ENCODE data around the gene SORCS1. TPM values are rescaled to one million over a fixed set of nuclear protein-coding genes. Genes with fewer than 3 reads are reported as not detected.

Gene SORCS1
- total RNA-seq, 1 experiment from 2014 or later = not detected

DNA sequence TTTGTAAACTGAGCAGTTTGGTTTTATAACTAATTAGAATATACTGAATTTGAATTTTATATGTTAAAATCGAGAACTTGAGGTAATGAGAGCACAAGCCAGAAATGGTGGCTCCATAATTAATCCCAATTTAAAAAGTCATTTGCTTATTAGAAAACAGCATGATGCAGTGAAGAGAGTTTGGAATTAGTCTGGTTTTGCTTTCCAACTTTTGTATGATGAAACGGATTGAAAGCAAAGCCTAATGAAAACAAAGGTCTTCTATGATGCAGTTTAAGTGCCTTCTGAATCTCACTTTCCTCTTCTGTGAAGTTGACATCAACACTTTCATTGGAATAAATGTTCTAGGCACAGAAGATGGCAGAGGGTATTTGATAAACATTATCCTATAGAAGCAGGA lies 89.4 kb downstream of the SORCS1 start:
- no peaks in the 10 kb centered on the region for H3K27me3 ChIP-seq (ENCODE audit: insufficient read depth, low read length)
- H3K9me2 ChIP-seq (ENCODE audit: insufficient read depth) = no peaks in the 10 kb centered on the region
- no peak for DNase-seq (ENCODE audit: low read depth, low spot score)
- H2AFZ ChIP-seq (ENCODE audit: low read depth, low read length, poor library complexity, severe bottlenecking) = no peak overlapping the region
- H3K27ac ChIP-seq (ENCODE audit: low read depth, low read length) = no peak overlapping the region
- ATAC-seq = no peak
- no peaks in the 10 kb centered on the region for H3K36me3 ChIP-seq (ENCODE audit: control insufficient read depth in 1 of 2, insufficient read depth in 2 of 2, low read length in 2 of 2)
- H3K4me2 ChIP-seq (ENCODE audit: low read length) = no peak overlapping the region
- ChIA-PET CTCF (no interaction called here), POLR2A (no interaction called here), RAD21 (ENCODE audit: low non-redundant PET in 1 of 2, low total read pairs in 2 of 2, uncharacterized antibody in 2 of 2, unreplicated experiment in 2 of 2) (no interaction called here)
- no peak overlapping the region for H3K9ac ChIP-seq (ENCODE audit: low read length)
- BruUV-seq (replicated peaks) = no TSS peak
- no peaks in the 10 kb centered on the region for H4K20me1 ChIP-seq (ENCODE audit: insufficient read depth)
- H3K79me2 ChIP-seq (ENCODE audit: insufficient read depth, low read length) = no peaks in the 10 kb centered on the region
- H3K9me3 ChIP-seq (ENCODE audit: control insufficient read depth in 1 of 2, insufficient read depth in 1 of 2, low read depth in 1 of 2, low read length in 2 of 2) = peaks cover 21 to 43% of the 10 kb centered on the region in 2 experiments; a peak in 2 of 4 replicates
- no peak for TF ChIP-seq JUND (IDR thresholded peaks at IDR 0.05)
- TF ChIP-seq SIN3A (IDR thresholded peaks at IDR 0.05; ENCODE audit: low read depth) = no peak
- no peak for TF ChIP-seq ZFX (IDR thresholded peaks at IDR 0.05)
- no peak for TF ChIP-seq RAD21 (IDR thresholded peaks at IDR 0.05; ENCODE audit: low read depth)
- TF ChIP-seq POLR2A (IDR thresholded peaks at IDR 0.05; ENCODE audit: borderline replicate concordance, extremely low read depth, insufficient read depth, insufficient read length) = no peak
- no peak for TF ChIP-seq CEBPB (IDR thresholded peaks at IDR 0.05; ENCODE audit: low read depth)
- no peak for TF ChIP-seq SRF (IDR thresholded peaks at IDR 0.05; ENCODE audit: low read depth)
- TF ChIP-seq FOSL1 (IDR thresholded peaks at IDR 0.05; ENCODE audit: low read depth) = no peak
- no peak for TF ChIP-seq SP1 (IDR thresholded peaks at IDR 0.05; ENCODE audit: low read depth)
- TF ChIP-seq, protein P1, sequence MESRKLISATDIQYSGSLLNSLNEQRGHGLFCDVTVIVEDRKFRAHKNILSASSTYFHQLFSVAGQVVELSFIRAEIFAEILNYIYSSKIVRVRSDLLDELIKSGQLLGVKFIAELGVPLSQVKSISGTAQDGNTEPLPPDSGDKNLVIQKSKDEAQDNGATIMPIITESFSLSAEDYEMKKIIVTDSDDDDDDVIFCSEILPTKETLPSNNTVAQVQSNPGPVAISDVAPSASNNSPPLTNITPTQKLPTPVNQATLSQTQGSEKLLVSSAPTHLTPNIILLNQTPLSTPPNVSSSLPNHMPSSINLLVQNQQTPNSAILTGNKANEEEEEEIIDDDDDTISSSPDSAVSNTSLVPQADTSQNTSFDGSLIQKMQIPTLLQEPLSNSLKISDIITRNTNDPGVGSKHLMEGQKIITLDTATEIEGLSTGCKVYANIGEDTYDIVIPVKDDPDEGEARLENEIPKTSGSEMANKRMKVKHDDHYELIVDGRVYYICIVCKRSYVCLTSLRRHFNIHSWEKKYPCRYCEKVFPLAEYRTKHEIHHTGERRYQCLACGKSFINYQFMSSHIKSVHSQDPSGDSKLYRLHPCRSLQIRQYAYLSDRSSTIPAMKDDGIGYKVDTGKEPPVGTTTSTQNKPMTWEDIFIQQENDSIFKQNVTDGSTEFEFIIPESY (IDR thresholded peaks at IDR 0.05; ENCODE audit: extremely low read depth, insufficient replicate concordance, low read length) = no peak
- no peak for TF ChIP-seq ATF3 (IDR thresholded peaks at IDR 0.05)
- TF ChIP-seq ZNF274 (IDR thresholded peaks at IDR 0.05; ENCODE audit: low read depth, low read length) = no peak
- no peak overlapping the region for H3K4me3 ChIP-seq (replicated peaks in 1 of 2; ENCODE audit: low read depth in 1 of 2, low read length in 2 of 2)
- no peaks in the 10 kb centered on the region; a peak in 1 of 4 replicates for H3K4me1 ChIP-seq (ENCODE audit: control insufficient read depth in 1 of 2, insufficient read depth in 2 of 2, low read length in 2 of 2)
- intact Hi-C loops (cut with micrococcal nuclease) = no loop called here

Data from HCT116 (cell line).